NT2/D1 (cell line): Measurements from ENCODE around the gene SARNP.
A peak's percentile ranks its signal among the peaks of the same experiment; 100 is the strongest.
"Not testable (repeated sequence)": the region's sequence is repeated elsewhere in the genome, so short reads cannot be mapped to it uniquely, and the experiment has no call there.

Experiments used
- DNase-seq: peaks from one replicate; pipeline ENCODE4 v3.0.0-alpha.2; 2011; ENCODE audit warnings: low read depth, low spot score
- H3K27me3 ChIP-seq: 2 replicates; pipeline ENCODE4 v1.6.0; 2011; ENCODE audit warnings: mild to moderate bottlenecking; ENCODE audit not compliant: insufficient read length, insufficient read depth
- H3K36me3 ChIP-seq: 2 replicates; pipeline ENCODE4 v1.6.1; 2011; ENCODE audit warnings: mild to moderate bottlenecking, low read length, mixed read lengths; ENCODE audit not compliant: insufficient read depth, insufficient read length
- H3K4me1 ChIP-seq: 2 replicates; pipeline ENCODE4 v1.5.1; 2011; ENCODE audit not compliant: insufficient read depth, insufficient read length
- H3K4me3 ChIP-seq: 2 replicates; pipeline ENCODE4 v1.5.1; 2011; ENCODE audit warnings: low read depth; ENCODE audit not compliant: insufficient read length
- H3K9ac ChIP-seq: 2 replicates; pipeline ENCODE4 v1.6.0; 2011; ENCODE audit warnings: low read depth; ENCODE audit not compliant: insufficient read length
- H3K9me3 ChIP-seq: 2 replicates; pipeline ENCODE4 v1.5.1; 2011; ENCODE audit warnings: mild to moderate bottlenecking, low read length; ENCODE audit not compliant: insufficient read depth
- SUZ12 ChIP-seq: IDR thresholded peaks from 2 replicates; pipeline ENCODE4 v1.6.1; 2011; ENCODE audit not compliant: insufficient read length, insufficient read depth; ENCODE audit errors: extremely low read depth
- YY1 ChIP-seq: IDR thresholded peaks from 2 replicates; pipeline ENCODE4 v1.6.1; 2011; ENCODE audit not compliant: insufficient read length, insufficient read depth
- ZNF274 ChIP-seq: IDR thresholded peaks from 2 replicates; pipeline ENCODE4 v1.6.1; 2011; ENCODE audit warnings: mild to moderate bottlenecking, low read depth, low read length

The SARNP gene

GRCh38 chr12:55817345-55818139, at the start of gene SARNP, which contains the start of gene ORMDL2:
TSS of gene SARNP (minus strand) at chr12:55817724. CDS start at chr12:55817701, 23 bp downstream.
TSS of gene ORMDL2 (plus strand) at chr12:55818041. CDS start at chr12:55819000, 959 bp downstream.
- DNase-seq = peak; percentile 100
- TF ChIP-seq YY1 = peak; percentile 88
- no peak for TF ChIP-seq SUZ12
- no peak for TF ChIP-seq ZNF274
- H3K27me3 ChIP-seq = no peaks in the 10 kb centered on the region
- peak within 1 kb of the TSS; percentile 94 for H3K9ac ChIP-seq
- H3K4me3 ChIP-seq = peak within 1 kb of the TSS; percentile 91
- H3K36me3 ChIP-seq = peaks cover 72% of the 10 kb centered on the region
- no peaks in the 10 kb centered on the region for H3K9me3 ChIP-seq
- no peaks in the 10 kb centered on the region for H3K4me1 ChIP-seq

GRCh38 chr12:55866454-55867004, 49.0 kb upstream of the SARNP start:
- not testable (repeated sequence) for H3K36me3 ChIP-seq, DNase-seq, H3K9ac ChIP-seq, H3K27me3 ChIP-seq, H3K4me3 ChIP-seq, H3K4me1 ChIP-seq
- H3K9me3 ChIP-seq = peaks cover 10% of the 10 kb centered on the region; the same call in 1 of the 2 replicates

GRCh38 chr12:55865327-55865726, 47.8 kb upstream of the SARNP start:
- Histone ChIP-seq H3K9me3 (peaks cover 10% of the 10 kb centered on the region; the same call in 1 of the 2 replicates), H3K27me3 (no peaks in the 10 kb centered on the region), H3K9ac (no peak overlapping the region), H3K36me3 (no peaks in the 10 kb centered on the region), H3K4me3 (no peak overlapping the region), H3K4me1 (no peaks in the 10 kb centered on the region)
- DNase-seq = no peak
- TF ChIP-seq SUZ12 = no peak
- TF ChIP-seq YY1 = no peak
- no peak for TF ChIP-seq ZNF274

GRCh38 chr12:55862931-55863330, 45.4 kb upstream of the SARNP start:
- DNase-seq = not testable (repeated sequence)

GRCh38 chr12:55862286-55862685, 44.8 kb upstream of the SARNP start:
- Histone ChIP-seq H3K27me3 (no peaks in the 10 kb centered on the region), H3K9me3 (peaks cover 10% of the 10 kb centered on the region; the same call in 1 of the 2 replicates), H3K4me1 (no peaks in the 10 kb centered on the region), H3K36me3 (no peaks in the 10 kb centered on the region), H3K4me3 (no peak overlapping the region), H3K9ac (no peak overlapping the region)
- DNase-seq = no peak
- TF ChIP-seq YY1 (no peak), SUZ12 (no peak), ZNF274 (no peak)

More at GRCh38 chr12:55862931-55863330, 45.4 kb upstream of the SARNP start:
- not testable (repeated sequence) for H3K4me3 ChIP-seq, H3K9ac ChIP-seq, H3K4me1 ChIP-seq, H3K36me3 ChIP-seq, H3K27me3 ChIP-seq
- H3K9me3 ChIP-seq = peaks cover 10% of the 10 kb centered on the region; the same call in 1 of the 2 replicates

- Histone ChIP-seq H3K4me3 (no peak overlapping the region), H3K9ac (no peak overlapping the region), H3K9me3 (peaks cover 10% of the 10 kb centered on the region; the same call in 1 of the 2 replicates), H3K27me3 (no peaks in the 10 kb centered on the region), H3K36me3 (no peaks in the 10 kb centered on the region), H3K4me1 (no peaks in the 10 kb centered on the region)
- no peak for TF ChIP-seq ZNF274
- TF ChIP-seq SUZ12 = no peak
- TF ChIP-seq YY1 = no peak
- DNase-seq = no peak
These were observed 44.3 kb upstream of the SARNP start for GRCh38 chr12:55861871-55862270.

GRCh38 chr12:55861396-55861795, 43.9 kb upstream of the SARNP start:
- DNase-seq = no peak
- peaks cover 10% of the 10 kb centered on the region; the same call in 1 of the 2 replicates for H3K9me3 ChIP-seq
- H3K27me3 ChIP-seq = no peaks in the 10 kb centered on the region
- no peak for TF ChIP-seq SUZ12
- no peak for TF ChIP-seq ZNF274
- TF ChIP-seq YY1 = no peak
- no peak overlapping the region for H3K9ac ChIP-seq
- H3K4me1 ChIP-seq = peaks cover under 1% of the 10 kb centered on the region
- H3K4me3 ChIP-seq = no peak overlapping the region
- no peaks in the 10 kb centered on the region for H3K36me3 ChIP-seq
